ENCODE results near the gene PIGV.

DNA sequence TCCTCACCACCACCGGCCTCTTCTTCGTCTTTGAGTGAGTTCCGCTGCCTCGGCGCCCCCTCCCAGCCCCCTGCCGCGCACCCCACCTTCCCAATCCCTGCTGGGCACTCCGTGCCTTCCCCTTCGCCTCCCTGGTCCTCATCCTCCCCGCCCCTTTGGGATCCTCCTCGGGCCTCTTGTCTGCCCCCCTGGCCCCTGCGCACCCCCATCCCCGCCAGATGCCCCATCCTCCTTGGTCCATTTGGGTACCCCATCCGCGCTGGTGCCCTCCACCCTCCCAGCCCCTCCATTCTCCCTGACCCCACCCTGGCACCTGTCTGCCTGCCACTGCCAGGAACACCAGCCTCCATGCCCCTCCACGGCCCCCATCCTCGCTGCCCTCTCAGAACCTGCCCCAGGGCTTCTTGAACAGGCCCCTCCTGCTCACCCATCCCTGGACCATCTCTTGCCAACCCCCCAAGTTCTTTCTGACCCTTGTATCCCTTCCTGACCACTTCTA lies 39.4 kb downstream of the PIGV start:
- TF ChIP-seq CTCF (IDR thresholded peaks at IDR 0.05; ENCODE audit: low read depth, low read length), result no peak
- no peak for TF ChIP-seq POLR2A (IDR thresholded peaks at IDR 0.05; ENCODE audit: extremely low read depth, insufficient read length)
- TF ChIP-seq MAX (IDR thresholded peaks at IDR 0.05; ENCODE audit: low read depth, low read length), result no peak
